PC-3 (cell line): ENCODE results near the gene OR51M1.

Experiments
- CTCF ChIP-seq: fragments of 300-600 bp; sonication (generic); conservative IDR thresholded peaks from 2 replicates; pipeline ENCODE4 v1.5.1; 2017; ENCODE audit warnings: antibody characterized with exemption, low read depth, mild to moderate bottlenecking, low read length
- EZH2 ChIP-seq: fragments of 300-600 bp; sonication (generic); IDR thresholded peaks from one replicate; pipeline ENCODE4 v1.6.1; 2017; ENCODE audit warnings: antibody characterized with exemption, mild to moderate bottlenecking, low read length; ENCODE audit not compliant: unreplicated experiment

- TF ChIP-seq CTCF: no peak
- no peak for TF ChIP-seq EZH2
These were observed 47.3 kb upstream of the OR51M1 start for GRCh38 chr11:5336331-5336730.
